ENCODE measurements around the gene CLK3.

- TF ChIP-seq EZH2 (optimal IDR thresholded peaks at IDR 0.05; ENCODE audit: low read depth, low read length) (no peak), CTCF (IDR thresholded peaks at IDR 0.05; ENCODE audit: low read length) (no peak)
Observed at GRCh38 chr15:74648051-74648842, 32.6 kb downstream of the CLK3 start.
